ENCODE results near the gene PIK3C3.

- TF ChIP-seq, protein P1, sequence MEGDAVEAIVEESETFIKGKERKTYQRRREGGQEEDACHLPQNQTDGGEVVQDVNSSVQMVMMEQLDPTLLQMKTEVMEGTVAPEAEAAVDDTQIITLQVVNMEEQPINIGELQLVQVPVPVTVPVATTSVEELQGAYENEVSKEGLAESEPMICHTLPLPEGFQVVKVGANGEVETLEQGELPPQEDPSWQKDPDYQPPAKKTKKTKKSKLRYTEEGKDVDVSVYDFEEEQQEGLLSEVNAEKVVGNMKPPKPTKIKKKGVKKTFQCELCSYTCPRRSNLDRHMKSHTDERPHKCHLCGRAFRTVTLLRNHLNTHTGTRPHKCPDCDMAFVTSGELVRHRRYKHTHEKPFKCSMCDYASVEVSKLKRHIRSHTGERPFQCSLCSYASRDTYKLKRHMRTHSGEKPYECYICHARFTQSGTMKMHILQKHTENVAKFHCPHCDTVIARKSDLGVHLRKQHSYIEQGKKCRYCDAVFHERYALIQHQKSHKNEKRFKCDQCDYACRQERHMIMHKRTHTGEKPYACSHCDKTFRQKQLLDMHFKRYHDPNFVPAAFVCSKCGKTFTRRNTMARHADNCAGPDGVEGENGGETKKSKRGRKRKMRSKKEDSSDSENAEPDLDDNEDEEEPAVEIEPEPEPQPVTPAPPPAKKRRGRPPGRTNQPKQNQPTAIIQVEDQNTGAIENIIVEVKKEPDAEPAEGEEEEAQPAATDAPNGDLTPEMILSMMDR (IDR thresholded peaks at IDR 0.05) = no peak
- TF ChIP-seq POLR2A (IDR thresholded peaks at IDR 0.05) = no peak
Observed at GRCh38 chr18:42011053-42011452, 56.0 kb downstream of the PIK3C3 start.

Data from breast epithelium (tissue), 3 donors.